GM12878 (cell line): ENCODE results near the gene CLPTM1L. TPM values are rescaled to one million over a fixed set of nuclear protein-coding genes. Genes with fewer than 3 reads are reported as not detected.

ENCODE experiments used
- ATF3 ChIP-seq: IDR thresholded peaks from 2 replicates; pipeline ENCODE4 v1.6.1; 2011; ENCODE audit warnings: low read depth, mild to moderate bottlenecking, low read length, moderate library complexity, borderline replicate concordance; ENCODE audit errors: extremely low read depth
- BHLHE40 ChIP-seq, 2 experiments: fragments of 450-650 bp in 1 of 2; IDR thresholded peaks; 2 replicates each; pipeline ENCODE4 v1.6.1; 2011 to 2017; ENCODE audit warnings: low read depth in 2 of 2, borderline replicate concordance in 1 of 2, improper control_type of control experiment in 1 of 2, low read length in 1 of 2, mild to moderate bottlenecking in 1 of 2
- CHD2 ChIP-seq: IDR thresholded peaks from 2 replicates; pipeline ENCODE4 v1.6.1; 2011; ENCODE audit warnings: low read depth, low read length, improper control_type of control experiment, borderline replicate concordance
- CHD4 ChIP-seq: fragments of 200-600 bp; sonication (generic); IDR thresholded peaks from 2 replicates; pipeline ENCODE4 v1.6.1; 2016; ENCODE audit warnings: mild to moderate bottlenecking
- DPF2 ChIP-seq: fragments of 450-650 bp; IDR thresholded peaks from 2 replicates; pipeline ENCODE4 v1.6.1; 2017; ENCODE audit warnings: mild to moderate bottlenecking
- GABPA ChIP-seq: IDR thresholded peaks from 2 replicates; pipeline ENCODE4 v1.6.1; 2014; ENCODE audit warnings: antibody characterized with exemption, low read depth, mild to moderate bottlenecking, inconsistent platforms
- GATAD2B ChIP-seq: fragments of 450-650 bp; conservative IDR thresholded peaks from 2 replicates; pipeline ENCODE4 v1.6.1; 2017; ENCODE audit warnings: low read depth, mild to moderate bottlenecking, moderate library complexity
- IRF4 ChIP-seq: IDR thresholded peaks from 2 replicates; pipeline ENCODE4 v1.6.1; 2011; ENCODE audit warnings: low read depth, low read length
- LARP7 ChIP-seq: fragments of 450-650 bp; IDR thresholded peaks from 2 replicates; pipeline ENCODE4 v1.6.1; 2017; ENCODE audit warnings: mild to moderate bottlenecking
- NR2F1 ChIP-seq: fragments of 450-650 bp; conservative IDR thresholded peaks from 2 replicates; pipeline ENCODE4 v1.6.1; 2017; ENCODE audit warnings: mild to moderate bottlenecking
- POLR2A ChIP-seq: IDR thresholded peaks from 2 replicates; pipeline ENCODE4 v1.6.1; 2011; ENCODE audit warnings: low read depth, mild to moderate bottlenecking, low read length
- POLR2AphosphoS2 ChIP-seq: IDR thresholded peaks from 2 replicates; pipeline ENCODE4 v1.6.1; 2011; ENCODE audit warnings: low read depth, mild to moderate bottlenecking, low read length, improper control_type of control experiment, moderate library complexity
- RBBP5 ChIP-seq: fragments of 200-600 bp; sonication (generic); conservative IDR thresholded peaks from 2 replicates; pipeline ENCODE4 v1.6.1; 2016
- RUNX3 ChIP-seq: IDR thresholded peaks from 2 replicates; pipeline ENCODE4 v1.6.1; 2012; ENCODE audit warnings: low read length, inconsistent platforms
- SKIL ChIP-seq: fragments of 450-650 bp; IDR thresholded peaks from 2 replicates; pipeline ENCODE4 v1.6.1; 2017; ENCODE audit warnings: mild to moderate bottlenecking, low read depth, inconsistent platforms; ENCODE audit not compliant: poor library complexity, severe bottlenecking
- SMAD1 ChIP-seq: fragments of 450-650 bp; IDR thresholded peaks from 2 replicates; pipeline ENCODE4 v1.6.1; 2018; ENCODE audit warnings: mild to moderate bottlenecking, low read depth; ENCODE audit not compliant: partially characterized antibody
- SPI1 ChIP-seq: IDR thresholded peaks from 2 replicates; pipeline ENCODE4 v1.6.1; 2011; ENCODE audit warnings: low read depth, mild to moderate bottlenecking, low read length, moderate library complexity, borderline replicate concordance; ENCODE audit not compliant: insufficient read depth
- SRF ChIP-seq, 2 experiments: IDR thresholded peaks; 2 replicates each; pipeline ENCODE4 v1.6.1; 2011; ENCODE audit warnings: low read depth in 2 of 2, low read length in 2 of 2, mild to moderate bottlenecking in 1 of 2, moderate library complexity in 1 of 2
- TARDBP ChIP-seq: IDR thresholded peaks from 2 replicates; pipeline ENCODE4 v1.6.1; 2016; ENCODE audit warnings: borderline replicate concordance
- YY1 ChIP-seq: IDR thresholded peaks from 2 replicates; pipeline ENCODE4 v1.6.1; 2011; ENCODE audit warnings: low read depth, mild to moderate bottlenecking, low read length
- ZNF207 ChIP-seq: fragments of 450-650 bp; IDR thresholded peaks from 2 replicates; pipeline ENCODE4 v1.6.1; 2014; ENCODE audit warnings: antibody characterized with exemption, mild to moderate bottlenecking, borderline replicate concordance
- polyA plus RNA-seq, 11 experiments: library from polyadenylated mRNA; depleted of rRNA in 4 of 11; unstranded in 6 of 11; stranded (reverse) in 5 of 11; fragments of >200 nt; fragmentation: Nextera tagmentation in 4 of 11; fragmentation: Illumina TruSeq in 1 of 11; extraction: Ambion mirVana in 4 of 11; extraction: Trizol in 1 of 11; gene quantifications; 1 replicate in 1 of 11; 2 replicates in 10 of 11; pipeline versions ENCODE4 v1.2.1 to v1.2.3, GENCODE V29; 2011 to 2016; ENCODE audit warnings: inconsistent platforms in 2 of 11, missing spikeins in 2 of 11, low read depth in 1 of 11
- total RNA-seq, 4 experiments: library from RNA; depleted of rRNA in 3 of 4; stranded (reverse); fragments of >200 nt in 3 of 4; fragmentation: Illumina TruSeq in 1 of 4; extraction: Trizol in 1 of 4; gene quantifications; 2 replicates each; pipeline versions ENCODE4 v1.2.1 to v1.2.3, GENCODE V29; 2013 to 2021
- TF ChIP-seq, protein P1 (sequence below): fragments of 450-650 bp; conservative IDR thresholded peaks from 2 replicates; pipeline ENCODE4 v1.6.1; 2017; ENCODE audit warnings: mild to moderate bottlenecking, moderate library complexity
- TF ChIP-seq, protein P2 (sequence below): fragments of 450-650 bp; formaldehyde crosslinking; IDR thresholded peaks from 2 replicates; pipeline ENCODE4 v1.4.0; 2020; ENCODE audit warnings: mild to moderate bottlenecking, moderate library complexity

The CLPTM1L gene
- total and polyA plus RNA-seq, 10 of the 15 experiments (the other 5 are each of a cell fraction or from before 2014, with no cell fraction given): 2.9 to 278 (median 135) TPM

DNA sequence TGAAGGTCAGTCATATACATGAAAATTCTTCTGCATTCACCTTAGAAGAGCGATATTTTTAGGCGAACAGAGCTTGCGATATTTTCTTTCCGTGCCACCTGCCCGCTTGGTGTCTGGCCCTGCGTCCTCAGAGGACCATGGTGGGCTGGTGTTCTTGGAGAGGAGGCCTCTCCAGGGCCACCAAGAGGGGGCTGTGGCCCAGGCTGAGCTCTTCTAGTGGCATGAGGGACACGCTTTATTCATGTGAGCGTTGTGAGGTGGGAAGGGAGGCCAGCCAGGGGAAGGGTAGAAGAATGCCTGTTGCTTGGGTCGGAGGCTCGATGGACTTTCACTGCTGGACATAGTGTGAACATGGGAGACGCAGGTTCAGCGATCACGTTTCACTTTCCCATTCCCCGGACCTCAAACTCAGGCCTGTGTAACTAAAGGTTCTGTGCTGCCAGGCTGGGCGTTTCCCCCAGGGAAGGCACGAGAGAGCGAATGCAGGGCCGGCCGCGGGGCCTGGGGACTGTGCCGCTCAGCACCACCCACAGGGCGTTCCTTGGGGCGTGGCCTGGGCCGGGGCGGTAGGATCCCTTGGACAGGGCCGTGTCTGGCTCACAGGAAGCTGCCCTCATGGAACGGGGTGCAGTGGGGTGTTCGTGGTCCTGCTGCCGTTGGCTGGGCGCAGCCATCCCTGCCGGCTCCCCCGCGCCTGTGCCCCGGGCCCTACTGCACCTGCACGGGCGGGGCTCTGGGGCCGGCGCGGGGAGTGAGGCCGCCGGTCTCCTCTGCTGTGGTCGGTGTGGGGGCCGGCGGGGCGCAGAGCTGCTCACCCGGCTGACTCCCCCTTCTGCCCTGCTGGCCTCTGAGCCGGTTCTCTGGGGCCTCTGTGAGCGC is 40.7 kb upstream of the CLPTM1L start (continued):
- TF ChIP-seq, protein P1, sequence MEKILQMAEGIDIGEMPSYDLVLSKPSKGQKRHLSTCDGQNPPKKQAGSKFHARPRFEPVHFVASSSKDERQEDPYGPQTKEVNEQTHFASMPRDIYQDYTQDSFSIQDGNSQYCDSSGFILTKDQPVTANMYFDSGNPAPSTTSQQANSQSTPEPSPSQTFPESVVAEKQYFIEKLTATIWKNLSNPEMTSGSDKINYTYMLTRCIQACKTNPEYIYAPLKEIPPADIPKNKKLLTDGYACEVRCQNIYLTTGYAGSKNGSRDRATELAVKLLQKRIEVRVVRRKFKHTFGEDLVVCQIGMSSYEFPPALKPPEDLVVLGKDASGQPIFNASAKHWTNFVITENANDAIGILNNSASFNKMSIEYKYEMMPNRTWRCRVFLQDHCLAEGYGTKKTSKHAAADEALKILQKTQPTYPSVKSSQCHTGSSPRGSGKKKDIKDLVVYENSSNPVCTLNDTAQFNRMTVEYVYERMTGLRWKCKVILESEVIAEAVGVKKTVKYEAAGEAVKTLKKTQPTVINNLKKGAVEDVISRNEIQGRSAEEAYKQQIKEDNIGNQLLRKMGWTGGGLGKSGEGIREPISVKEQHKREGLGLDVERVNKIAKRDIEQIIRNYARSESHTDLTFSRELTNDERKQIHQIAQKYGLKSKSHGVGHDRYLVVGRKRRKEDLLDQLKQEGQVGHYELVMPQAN: 0 out of 2 replicates have a peak, but pooled peaks have one; percentile 7
- no peak for TF ChIP-seq RUNX3
- TF ChIP-seq SPI1: no peak
- TF ChIP-seq, protein P2, sequence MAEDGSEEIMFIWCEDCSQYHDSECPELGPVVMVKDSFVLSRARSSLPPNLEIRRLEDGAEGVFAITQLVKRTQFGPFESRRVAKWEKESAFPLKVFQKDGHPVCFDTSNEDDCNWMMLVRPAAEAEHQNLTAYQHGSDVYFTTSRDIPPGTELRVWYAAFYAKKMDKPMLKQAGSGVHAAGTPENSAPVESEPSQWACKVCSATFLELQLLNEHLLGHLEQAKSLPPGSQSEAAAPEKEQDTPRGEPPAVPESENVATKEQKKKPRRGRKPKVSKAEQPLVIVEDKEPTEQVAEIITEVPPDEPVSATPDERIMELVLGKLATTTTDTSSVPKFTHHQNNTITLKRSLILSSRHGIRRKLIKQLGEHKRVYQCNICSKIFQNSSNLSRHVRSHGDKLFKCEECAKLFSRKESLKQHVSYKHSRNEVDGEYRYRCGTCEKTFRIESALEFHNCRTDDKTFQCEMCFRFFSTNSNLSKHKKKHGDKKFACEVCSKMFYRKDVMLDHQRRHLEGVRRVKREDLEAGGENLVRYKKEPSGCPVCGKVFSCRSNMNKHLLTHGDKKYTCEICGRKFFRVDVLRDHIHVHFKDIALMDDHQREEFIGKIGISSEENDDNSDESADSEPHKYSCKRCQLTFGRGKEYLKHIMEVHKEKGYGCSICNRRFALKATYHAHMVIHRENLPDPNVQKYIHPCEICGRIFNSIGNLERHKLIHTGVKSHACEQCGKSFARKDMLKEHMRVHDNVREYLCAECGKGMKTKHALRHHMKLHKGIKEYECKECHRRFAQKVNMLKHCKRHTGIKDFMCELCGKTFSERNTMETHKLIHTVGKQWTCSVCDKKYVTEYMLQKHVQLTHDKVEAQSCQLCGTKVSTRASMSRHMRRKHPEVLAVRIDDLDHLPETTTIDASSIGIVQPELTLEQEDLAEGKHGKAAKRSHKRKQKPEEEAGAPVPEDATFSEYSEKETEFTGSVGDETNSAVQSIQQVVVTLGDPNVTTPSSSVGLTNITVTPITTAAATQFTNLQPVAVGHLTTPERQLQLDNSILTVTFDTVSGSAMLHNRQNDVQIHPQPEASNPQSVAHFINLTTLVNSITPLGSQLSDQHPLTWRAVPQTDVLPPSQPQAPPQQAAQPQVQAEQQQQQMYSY (CRISPR knock-in tag): no peak
- no peak for TF ChIP-seq GABPA
- no peak for TF ChIP-seq SKIL
- TF ChIP-seq POLR2AphosphoS2: no peak
- TF ChIP-seq DPF2: 0 out of 2 replicates have a peak, but pooled peaks have one; percentile 15
- peak; percentile 83 for TF ChIP-seq POLR2A
- TF ChIP-seq ZNF207: no peak
- no peak for TF ChIP-seq YY1
- no peak for TF ChIP-seq ATF3
- no peak for TF ChIP-seq IRF4
- TF ChIP-seq LARP7: 0 out of 2 replicates have a peak, but pooled peaks have one; percentile 43
- 0 out of 2 replicates have a peak, but pooled peaks have one; percentile 61 for TF ChIP-seq GATAD2B
- no peak for TF ChIP-seq RBBP5
- no peak for TF ChIP-seq TARDBP
- no peak for TF ChIP-seq SMAD1
- TF ChIP-seq NR2F1: no peak
- TF ChIP-seq CHD4: no peak
- TF ChIP-seq CHD2: no peak
- TF ChIP-seq BHLHE40 (IDR thresholded peaks at IDR 0.05; ENCODE audit: borderline replicate concordance in 1 of 2, low read depth in 2 of 2, low read length in 1 of 2): peak; percentile 58 to 61; a peak in 2 of 4 replicates
- TF ChIP-seq SRF (IDR thresholded peaks at IDR 0.05; ENCODE audit: low read depth in 2 of 2, low read length in 2 of 2): 0 out of 4 replicates have a peak, but pooled peaks of 1 of the 2 experiments have one; percentile 11
